HG03175 (cell line): ENCODE measurements around the gene ATP10B.

ENCODE experiments used
- ATAC-seq: cut with Tn5 transposase; IDR thresholded peaks from one replicate; pipeline ENCODE4 v1.9.1; 2021; ENCODE audit warnings: mild to moderate bottlenecking, moderate library complexity; ENCODE audit not compliant: unreplicated experiment

ATP10B gene

GRCh38 chr5:160520609-160521391 is 331.2 kb downstream of the ATP10B start:
- no peak for ATAC-seq

- ATAC-seq: no peak
These were observed 335.1 kb downstream of the ATP10B start for GRCh38 chr5:160516696-160517530.

GRCh38 chr5:160514866-160515265 is 337.1 kb downstream of the ATP10B start:
- no peak for ATAC-seq

- no peak for ATAC-seq
These were observed 337.8 kb downstream of the ATP10B start for GRCh38 chr5:160514191-160514590.

- ATAC-seq: no peak
These were observed 338.5 kb downstream of the ATP10B start for GRCh38 chr5:160513485-160513884.
